Measurements from ENCODE around the gene GDPD5. TPM values are rescaled to one million over a fixed set of nuclear protein-coding genes. Genes with fewer than 3 reads are reported as not detected.

The GDPD5 gene
- polyA plus RNA-seq, 5 donors, result 17.9 to 31.0 (median 25.6) TPM

GRCh38 chr11:75560644-75561043, 34.9 kb upstream of the GDPD5 start:
- no peak for DNase-seq

DNA sequence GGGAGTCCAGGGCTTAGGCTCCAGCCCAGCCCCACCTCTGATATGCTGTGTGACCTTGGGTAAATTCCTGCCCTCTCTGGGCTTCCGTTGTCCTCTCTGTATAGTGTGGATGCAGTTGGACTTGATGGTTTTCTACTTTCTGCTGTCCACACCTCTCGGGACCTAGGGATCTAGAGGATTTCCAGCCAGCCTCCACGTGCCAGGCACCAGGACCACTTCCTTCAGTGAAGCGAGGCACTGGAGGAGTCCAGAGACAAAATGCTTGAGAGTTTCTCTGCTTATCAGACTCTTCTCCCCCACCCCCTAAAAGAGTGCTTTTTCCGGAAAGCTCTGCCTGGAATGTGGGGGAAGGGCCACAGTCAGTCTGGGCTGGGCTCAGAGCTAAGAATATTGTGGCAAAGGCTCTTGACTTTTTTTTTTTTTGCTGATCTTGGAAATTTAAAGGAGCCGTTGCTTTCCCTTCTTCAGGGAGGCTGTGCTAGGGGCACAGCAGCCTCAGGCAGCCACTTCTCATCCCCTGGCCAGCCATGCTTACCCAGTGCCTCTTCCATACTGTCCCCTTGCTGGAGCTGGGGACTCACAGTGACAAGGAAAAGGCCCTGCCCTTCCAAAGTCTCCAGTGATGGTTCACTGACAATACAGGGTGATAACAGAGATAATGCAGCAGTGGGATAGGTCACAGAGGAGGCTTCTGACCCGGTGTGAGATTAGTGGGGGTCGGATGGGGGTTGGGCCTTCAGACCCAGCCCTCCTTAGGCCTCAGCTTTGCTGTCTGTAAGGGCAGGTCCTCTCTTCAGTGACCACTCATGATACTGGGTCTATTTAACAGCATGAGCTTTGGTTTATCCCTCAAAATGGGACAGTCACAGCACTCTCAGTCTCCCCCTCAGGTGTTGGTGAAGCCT, 33.5 kb upstream of the GDPD5 start:
- peak; percentile 84 to 89 for DNase-seq

DNA sequence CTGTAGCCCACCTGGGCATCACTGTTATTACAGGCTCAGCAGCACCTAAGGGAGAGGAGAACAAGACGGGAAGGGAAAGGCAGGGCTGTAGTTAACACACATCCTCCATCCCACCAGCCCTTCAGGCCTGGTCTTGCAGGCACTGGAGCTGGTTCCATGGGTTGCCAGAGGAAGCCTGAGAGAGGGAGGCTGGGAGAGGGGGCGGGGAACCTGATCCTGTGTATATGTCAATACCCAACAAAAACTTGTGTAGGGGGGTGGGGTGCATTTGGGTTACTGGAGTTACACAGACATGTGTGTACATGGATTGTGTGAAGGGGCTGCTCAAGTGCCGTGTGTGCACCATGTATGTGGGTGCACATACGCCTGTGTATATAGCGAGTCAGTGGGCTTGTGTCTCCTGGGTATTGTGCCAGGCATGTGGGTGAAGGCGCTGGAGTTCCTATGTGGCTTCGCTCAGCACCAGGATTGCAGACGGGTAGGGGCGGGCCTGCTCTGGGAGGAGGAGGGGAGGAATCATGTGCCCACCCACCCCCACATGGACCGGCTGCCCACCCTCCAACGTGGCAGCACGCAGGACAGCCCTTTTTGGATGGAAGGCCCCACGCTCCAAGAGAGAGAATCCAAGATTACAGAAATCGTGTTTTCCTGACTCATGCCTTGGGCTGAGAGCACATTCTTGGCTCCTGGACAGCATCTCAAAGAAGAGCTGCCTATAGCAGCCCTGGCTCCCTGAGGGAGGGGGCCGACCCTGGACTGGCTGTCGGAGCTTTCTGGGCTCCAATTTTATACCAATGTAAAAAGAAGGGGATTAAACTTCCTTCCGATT, 32.1 kb upstream of the GDPD5 start:
- peak; percentile 86 to 91 for DNase-seq

DNA sequence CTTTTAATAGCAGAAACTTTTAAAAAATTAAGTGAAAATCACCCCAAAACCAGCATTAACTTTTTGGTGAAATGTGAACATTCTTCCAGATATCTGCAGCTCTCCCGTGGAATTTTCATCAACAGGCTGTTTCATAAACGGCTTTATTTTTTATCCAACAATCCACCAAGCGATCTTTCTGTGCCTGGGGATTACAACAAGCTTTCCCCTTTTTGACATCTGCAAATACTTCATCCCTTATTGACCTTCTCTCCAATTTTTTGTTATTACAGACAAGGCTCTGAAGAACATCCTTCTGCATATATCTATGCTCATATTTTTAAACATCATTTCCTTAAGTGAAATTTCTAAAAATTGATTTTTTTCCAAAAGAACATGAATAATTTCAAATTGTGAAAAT, 30.5 kb upstream of the GDPD5 start:
- no peak for DNase-seq

DNA sequence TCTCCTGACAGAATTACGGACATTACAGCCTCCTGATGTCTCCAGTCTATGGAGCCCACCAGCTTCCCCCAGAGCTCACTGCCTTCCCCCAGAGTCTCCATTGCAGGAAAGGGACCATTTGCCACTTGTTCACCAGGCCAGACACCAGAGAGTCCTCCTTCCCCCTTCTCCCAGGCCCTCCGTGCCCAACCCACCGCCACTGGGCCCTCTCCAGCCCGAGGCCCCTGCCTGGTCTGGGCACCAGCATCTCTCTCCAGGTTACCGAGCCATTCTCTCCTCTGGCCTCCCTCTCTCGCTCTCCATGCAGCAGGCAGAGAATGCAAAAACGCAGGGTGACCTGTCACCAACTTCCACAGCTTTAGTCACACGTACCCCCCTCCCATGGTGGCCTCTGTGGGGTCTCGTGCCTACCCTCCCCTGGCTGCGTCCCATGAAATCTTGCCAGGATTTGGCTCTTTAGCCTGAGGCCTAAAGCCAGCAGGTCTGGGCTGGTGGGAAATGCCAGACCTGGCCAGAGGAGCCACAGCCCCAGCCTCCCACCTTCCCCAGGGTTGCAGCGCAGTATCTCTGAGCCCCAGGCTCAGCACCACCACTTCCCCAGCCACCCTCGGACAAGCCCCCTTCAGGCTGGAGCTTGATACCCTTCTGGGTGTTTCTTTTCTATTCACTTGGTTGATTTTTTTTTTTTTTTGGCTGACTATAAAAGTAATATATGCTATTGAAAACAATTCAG, 29.5 kb upstream of the GDPD5 start:
- no peak for DNase-seq

GRCh38 chr11:75554258-75555022, 28.7 kb upstream of the GDPD5 start:
- DNase-seq, result peak; percentile 98 to 99

- no peak for DNase-seq
These were observed 28.1 kb upstream of the GDPD5 start for GRCh38 chr11:75553889-75554257.

- DNase-seq, result no peak
These were observed 27.4 kb upstream of the GDPD5 start for GRCh38 chr11:75553182-75553581.

DNA sequence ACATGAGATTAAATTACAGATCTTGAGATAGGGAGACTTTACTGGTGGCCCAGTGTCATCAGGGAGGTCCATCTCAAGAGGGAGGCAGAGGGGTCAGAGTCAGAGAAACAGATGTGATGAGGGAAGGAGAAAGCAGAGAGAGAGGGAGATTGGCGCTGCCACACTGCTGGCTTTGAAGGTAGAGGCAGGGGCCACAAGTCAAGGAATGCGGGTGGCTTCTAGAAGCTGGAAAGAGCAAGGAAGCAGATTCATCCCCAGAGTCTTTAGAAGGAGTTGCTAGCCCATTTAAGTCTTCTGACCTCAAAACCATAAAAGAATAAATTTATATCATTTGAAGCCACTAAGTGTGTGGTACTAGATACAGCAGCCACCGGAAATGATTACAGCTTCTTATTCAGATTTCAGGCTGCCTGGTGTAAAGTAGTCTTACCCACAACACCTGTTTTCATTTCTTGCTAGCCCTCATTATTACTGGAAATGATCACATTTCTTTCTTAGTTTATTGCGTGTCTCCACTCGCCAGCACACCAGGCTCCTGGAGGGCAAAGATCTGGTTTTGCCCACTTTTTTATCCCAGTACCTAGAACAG, 23.7 kb upstream of the GDPD5 start:
- DNase-seq, result no peak

DNA sequence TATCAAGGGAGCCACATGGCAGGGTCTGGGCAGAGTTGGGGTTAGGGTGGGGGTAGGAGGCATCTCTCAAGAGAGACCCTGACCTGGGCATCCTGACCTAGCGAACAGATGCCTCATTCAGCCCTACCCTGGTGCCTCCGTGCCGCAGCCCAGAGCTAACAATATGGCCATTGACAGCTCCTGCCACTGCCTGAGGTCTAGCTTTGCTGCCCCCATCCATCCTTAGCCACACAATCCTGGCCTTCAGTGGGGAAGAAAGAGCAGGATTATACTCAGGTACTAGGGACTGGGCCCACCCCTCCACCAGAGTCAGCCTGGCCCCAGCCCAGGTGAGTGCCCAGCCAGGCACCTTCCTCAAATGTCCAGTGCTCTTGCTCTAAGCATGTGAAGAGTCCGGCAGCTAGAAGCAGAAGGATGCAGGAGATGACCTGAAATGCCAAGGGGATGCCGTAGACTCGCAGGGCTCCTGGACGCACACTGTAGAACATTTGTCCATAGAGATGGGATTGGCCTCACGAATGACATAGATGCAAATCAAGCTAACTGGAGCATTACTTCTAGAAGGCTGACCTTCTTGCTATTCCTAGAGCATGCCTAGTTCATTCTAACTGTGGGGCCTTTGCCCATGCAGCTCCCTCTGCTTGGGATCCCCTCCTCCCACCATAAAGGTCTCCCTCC, 23.0 kb upstream of the GDPD5 start:
- no peak for DNase-seq

GRCh38 chr11:75547617-75548058, 21.9 kb upstream of the GDPD5 start:
- peak; percentile 67 to 77 for DNase-seq

DNA sequence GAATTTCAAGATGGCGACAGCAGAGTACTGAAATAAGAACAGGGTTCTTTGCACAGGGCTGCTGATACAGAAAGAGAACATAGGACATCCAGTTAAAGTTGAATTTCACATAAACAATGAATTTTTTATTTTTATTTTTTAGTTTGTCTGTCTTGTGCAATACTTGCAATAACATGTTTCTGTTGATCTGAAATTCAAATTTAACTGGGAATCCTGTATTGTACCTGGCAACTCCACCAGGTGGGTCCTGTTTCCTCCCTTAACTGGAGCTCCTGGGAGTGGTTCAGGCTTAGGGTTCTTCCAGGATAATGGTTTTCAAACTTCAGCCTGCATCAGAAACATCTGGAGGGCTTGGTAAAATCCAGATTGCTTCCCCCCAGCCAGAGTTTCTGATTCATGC, 21.4 kb upstream of the GDPD5 start:
- DNase-seq, result no peak

DNA sequence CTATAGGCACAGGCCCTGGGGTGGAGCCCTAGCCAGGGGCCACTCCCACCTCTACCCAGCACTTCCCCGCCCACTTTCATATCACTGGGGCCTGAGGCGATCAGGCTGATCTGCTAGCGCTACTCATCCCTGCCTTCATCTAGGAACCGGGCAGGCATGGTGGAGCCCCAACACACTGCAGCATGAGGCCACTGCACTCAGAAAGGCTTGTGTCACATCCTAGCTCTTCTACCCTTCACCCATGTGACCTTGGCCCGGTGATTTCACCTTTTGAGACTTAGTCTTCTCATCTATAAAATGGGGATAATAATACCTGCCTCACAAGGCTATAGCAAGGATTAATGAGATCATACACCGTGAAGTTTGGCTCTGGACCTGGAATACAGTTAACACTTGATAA, 18.1 kb upstream of the GDPD5 start:
- no peak for DNase-seq

GRCh38 chr11:75542088-75542438, 16.3 kb upstream of the GDPD5 start:
- no peak for DNase-seq

DNA sequence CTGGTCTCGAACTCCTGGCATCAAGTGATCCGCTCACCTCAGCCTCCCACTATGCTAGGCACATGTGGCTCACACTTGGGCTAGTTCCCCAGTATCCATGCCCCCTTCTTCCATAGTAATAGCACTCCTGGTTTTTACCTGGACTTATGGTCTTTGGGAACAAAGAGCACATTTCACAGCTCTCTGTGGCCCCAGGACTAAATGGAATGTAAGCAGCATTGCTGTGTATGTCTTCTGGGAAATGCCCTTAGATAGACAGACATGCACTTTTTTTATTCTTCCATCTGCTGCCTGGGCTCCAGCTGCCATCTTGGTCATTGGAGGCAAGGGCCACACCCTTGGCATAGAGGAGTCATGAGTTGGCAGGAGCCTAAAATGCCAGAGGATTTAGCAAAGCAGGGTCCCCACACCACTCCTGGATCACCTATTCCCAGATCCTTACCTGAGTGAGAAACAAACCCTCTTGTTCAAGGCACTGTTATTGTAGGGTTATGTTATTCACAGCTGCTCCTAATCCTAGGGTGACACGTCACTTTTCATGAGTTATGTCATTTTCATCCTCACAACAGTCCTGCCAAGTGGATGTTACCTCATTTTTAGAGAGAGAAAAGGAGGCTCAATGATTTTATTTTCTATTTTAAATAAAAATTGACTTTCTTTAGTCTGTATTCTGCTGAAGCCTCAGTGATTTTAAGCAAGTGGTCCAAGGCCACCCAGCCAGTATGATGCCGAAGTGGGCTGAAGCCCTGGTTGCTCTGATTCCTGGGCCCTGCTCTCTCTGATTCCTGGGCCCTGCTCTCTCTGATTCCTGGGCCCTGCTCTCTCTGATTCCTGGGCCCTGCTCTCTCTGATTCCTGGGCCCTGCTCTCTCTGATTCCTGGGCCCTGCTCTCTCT, 15.7 kb upstream of the GDPD5 start:
- no peak for DNase-seq

GRCh38 chr11:75539459-75540334, 14.0 kb upstream of the GDPD5 start:
- no peak for DNase-seq

DNA sequence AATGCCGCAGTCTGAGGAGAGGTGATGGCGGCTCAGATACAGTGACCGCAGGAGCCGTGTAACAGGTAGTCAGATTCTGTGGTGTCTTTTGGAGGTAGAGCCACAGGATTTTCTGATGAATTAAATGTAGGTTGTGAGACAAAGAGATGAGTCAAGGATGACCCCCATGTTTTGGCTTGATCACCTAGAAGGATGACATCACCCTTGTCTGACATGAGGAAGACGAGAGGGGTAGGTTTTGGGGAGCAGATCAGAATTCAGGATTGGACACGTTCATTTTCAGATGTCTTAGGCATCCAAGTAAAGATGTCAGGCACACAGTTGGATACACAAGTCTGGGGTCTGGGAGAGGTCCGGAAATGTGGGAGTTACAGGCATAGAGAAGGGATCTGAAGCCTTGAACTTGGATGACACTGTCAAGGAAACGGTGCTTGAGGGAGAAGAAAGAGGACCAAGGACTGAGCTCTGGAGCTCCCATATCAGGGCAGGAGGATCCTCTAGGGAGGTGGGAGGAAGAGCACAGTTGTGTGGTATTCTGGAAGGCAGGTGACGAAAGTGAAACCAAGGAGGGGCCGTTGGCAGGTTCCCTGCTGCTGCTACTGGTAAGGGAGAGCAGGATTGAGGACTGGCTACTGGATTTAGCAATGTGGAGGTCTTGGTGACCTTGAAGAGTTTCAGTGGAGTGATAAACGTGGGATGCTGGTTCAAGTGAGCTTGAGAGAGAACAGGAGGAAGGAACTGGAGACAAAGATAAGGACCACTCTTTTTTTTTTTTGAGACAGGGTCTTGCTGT, 12.6 kb upstream of the GDPD5 start:
- DNase-seq, result no peak

DNA sequence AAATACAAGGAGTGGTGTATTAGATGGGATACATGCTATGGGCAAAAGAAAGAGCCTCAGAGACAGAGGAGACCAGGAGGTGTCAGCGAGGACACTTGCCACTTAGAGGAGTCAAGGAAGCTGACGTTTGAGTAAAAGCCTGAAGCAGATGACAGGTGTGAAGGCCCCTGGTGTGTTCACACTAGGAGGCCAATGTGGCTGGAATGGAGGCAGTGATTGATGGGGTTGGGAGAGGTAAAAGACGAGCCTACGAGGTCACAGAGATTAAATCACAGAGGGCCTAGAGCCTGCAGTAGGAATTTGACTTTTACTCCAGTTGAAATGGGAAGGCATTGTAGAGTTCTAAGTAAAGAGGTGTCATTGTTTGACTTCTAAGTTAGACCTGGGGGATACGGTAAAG, 12.0 kb upstream of the GDPD5 start:
- DNase-seq, result no peak
